Vagina (tissue), 2 donors: ENCODE measurements around the gene SLC9A5. TPM values are rescaled to one million over a fixed set of nuclear protein-coding genes. Genes with fewer than 3 reads are reported as not detected.
A peak's percentile ranks its signal among the peaks of the same experiment; 100 is the strongest.

ENCODE experiments used
- DNase-seq, 2 donors: peaks; one replicate each; pipeline ENCODE4 v3.0.0-alpha.2; 2017; ENCODE audit errors: extremely low spot score in 2 of 2
- H3K27ac ChIP-seq: fragments of 200-600 bp; sonication (generic); one replicate; pipeline ENCODE4 v1.5.1; 2019
- H3K27me3 ChIP-seq: fragments of 200-600 bp; sonication (generic); one replicate; pipeline ENCODE4 v1.5.1; 2019
- H3K36me3 ChIP-seq, 2 donors: fragments of 200-600 bp; sonication (generic); one replicate each; pipeline ENCODE4 v1.5.1; 2017 to 2019
- H3K4me1 ChIP-seq: fragments of 200-600 bp; sonication (generic); one replicate; pipeline ENCODE4 v1.5.1; 2019
- H3K4me3 ChIP-seq, 2 donors: fragments of 200-600 bp; sonication (generic); 1 replicate in 1 of 2; 2 replicates in 1 of 2; pipeline ENCODE4 v1.5.1; 2016 to 2019
- H3K9me3 ChIP-seq: fragments of 200-600 bp; sonication (generic); one replicate; pipeline ENCODE4 v1.5.1; 2019
- POLR2A ChIP-seq, 2 donors: fragments of 450-650 bp; IDR thresholded peaks; one replicate each; pipeline ENCODE4 v1.6.1; 2017; ENCODE audit warnings: antibody characterized with exemption in 2 of 2, mild to moderate bottlenecking in 2 of 2, moderate library complexity in 2 of 2
- POLR2AphosphoS5 ChIP-seq, 2 donors: sonication (generic); formaldehyde crosslinking; IDR thresholded peaks; one replicate each; pipeline ENCODE4 v1.9.0; 2017; ENCODE audit warnings: antibody characterized with exemption in 2 of 2, mild to moderate bottlenecking in 2 of 2, low read depth in 1 of 2; ENCODE audit not compliant: insufficient read depth in 1 of 2
- intact Hi-C: fragments of 100-400 bp; cut with DNase I; formaldehyde crosslinking; loops from one replicate; pipeline ENCODE4 v1.15.1; 2023
- total RNA-seq: library from RNA; depleted of rRNA; stranded (reverse); fragments of >200 nt; gene quantifications from one replicate; pipeline ENCODE4 v1.2.3, GENCODE V29; 2016
- TF ChIP-seq, protein P1 (sequence below), 3 experiments: fragments of 450-650 bp in 2 of 3; fragments of 200-600 bp in 1 of 3; sonication (generic) in 1 of 3; IDR thresholded peaks; one replicate each; pipeline ENCODE4 v1.5.1; 2017 to 2019; ENCODE audit warnings: antibody characterized with exemption in 3 of 3, mild to moderate bottlenecking in 2 of 3, moderate library complexity in 2 of 3

Gene SLC9A5, protein sequence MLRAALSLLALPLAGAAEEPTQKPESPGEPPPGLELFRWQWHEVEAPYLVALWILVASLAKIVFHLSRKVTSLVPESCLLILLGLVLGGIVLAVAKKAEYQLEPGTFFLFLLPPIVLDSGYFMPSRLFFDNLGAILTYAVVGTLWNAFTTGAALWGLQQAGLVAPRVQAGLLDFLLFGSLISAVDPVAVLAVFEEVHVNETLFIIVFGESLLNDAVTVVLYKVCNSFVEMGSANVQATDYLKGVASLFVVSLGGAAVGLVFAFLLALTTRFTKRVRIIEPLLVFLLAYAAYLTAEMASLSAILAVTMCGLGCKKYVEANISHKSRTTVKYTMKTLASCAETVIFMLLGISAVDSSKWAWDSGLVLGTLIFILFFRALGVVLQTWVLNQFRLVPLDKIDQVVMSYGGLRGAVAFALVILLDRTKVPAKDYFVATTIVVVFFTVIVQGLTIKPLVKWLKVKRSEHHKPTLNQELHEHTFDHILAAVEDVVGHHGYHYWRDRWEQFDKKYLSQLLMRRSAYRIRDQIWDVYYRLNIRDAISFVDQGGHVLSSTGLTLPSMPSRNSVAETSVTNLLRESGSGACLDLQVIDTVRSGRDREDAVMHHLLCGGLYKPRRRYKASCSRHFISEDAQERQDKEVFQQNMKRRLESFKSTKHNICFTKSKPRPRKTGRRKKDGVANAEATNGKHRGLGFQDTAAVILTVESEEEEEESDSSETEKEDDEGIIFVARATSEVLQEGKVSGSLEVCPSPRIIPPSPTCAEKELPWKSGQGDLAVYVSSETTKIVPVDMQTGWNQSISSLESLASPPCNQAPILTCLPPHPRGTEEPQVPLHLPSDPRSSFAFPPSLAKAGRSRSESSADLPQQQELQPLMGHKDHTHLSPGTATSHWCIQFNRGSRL
- total RNA-seq: 0.49 TPM

DNA sequence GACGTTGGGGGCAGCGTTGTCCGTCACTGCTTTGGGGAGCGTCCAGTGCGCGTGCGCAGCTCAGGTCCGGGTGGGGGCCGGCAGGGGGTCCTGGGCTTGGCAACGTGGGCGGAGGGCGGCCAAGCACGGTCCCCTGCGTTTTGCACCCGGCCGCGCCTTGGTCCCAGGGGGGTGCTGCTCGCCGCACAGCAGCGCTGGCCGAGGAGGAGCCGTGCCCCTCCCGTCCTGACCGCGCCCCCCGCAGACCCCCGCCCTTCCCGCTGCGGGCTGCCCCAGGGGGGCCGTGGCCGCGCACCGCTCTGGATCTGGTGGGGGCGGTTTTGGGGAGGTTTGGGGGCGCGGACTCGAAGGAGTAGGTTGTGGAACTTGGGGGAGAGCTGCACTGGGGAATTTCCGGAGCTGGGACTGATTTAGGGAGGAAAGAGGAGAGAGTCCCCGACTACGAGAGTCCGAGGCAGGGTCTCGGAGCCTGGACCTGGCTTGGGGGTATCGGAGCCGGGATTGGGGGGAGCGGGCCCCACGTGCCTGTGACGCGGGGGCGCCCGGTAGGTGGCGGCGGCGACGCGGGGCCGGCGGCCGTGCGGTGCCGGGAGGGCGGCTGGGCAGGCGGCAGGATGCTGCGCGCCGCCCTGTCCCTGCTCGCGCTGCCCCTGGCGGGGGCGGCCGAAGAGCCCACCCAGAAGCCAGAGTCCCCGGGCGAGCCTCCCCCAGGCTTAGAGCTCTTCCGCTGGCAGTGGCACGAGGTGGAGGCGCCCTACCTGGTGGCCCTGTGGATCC, at the start of gene SLC9A5:
SLC9A5 (plus strand) TSS at position 579 of the 777 bp plus-strand sequence; CDS start at position 615, 36 bp downstream.
- intact Hi-C loops: no loop called here
- TF ChIP-seq POLR2A (IDR thresholded peaks at IDR 0.05) (no peak), POLR2AphosphoS5 (IDR thresholded peaks at IDR 0.05; ENCODE audit: insufficient read depth in 1 of 2, low read depth in 1 of 2) (no peak)
- TF ChIP-seq, protein P1, sequence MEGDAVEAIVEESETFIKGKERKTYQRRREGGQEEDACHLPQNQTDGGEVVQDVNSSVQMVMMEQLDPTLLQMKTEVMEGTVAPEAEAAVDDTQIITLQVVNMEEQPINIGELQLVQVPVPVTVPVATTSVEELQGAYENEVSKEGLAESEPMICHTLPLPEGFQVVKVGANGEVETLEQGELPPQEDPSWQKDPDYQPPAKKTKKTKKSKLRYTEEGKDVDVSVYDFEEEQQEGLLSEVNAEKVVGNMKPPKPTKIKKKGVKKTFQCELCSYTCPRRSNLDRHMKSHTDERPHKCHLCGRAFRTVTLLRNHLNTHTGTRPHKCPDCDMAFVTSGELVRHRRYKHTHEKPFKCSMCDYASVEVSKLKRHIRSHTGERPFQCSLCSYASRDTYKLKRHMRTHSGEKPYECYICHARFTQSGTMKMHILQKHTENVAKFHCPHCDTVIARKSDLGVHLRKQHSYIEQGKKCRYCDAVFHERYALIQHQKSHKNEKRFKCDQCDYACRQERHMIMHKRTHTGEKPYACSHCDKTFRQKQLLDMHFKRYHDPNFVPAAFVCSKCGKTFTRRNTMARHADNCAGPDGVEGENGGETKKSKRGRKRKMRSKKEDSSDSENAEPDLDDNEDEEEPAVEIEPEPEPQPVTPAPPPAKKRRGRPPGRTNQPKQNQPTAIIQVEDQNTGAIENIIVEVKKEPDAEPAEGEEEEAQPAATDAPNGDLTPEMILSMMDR (IDR thresholded peaks at IDR 0.05): no peak
- H3K36me3 ChIP-seq: no peaks in the 10 kb centered on the region
- H3K27ac ChIP-seq: peak within 1 kb of the TSS; percentile 59
- peaks cover 58% of the 10 kb centered on the region for H3K4me1 ChIP-seq
- H3K27me3 ChIP-seq: no peaks in the 10 kb centered on the region
- no peak for DNase-seq
- peak within 1 kb of the TSS; percentile 92 to 93 for H3K4me3 ChIP-seq
- no peaks in the 10 kb centered on the region for H3K9me3 ChIP-seq

GRCh38 chr16:67199011-67199807, 49.6 kb upstream of the SLC9A5 start, which contains the start of gene ELMO3:
TSS of gene ELMO3 (plus strand) at chr16:67199131. CDS start at chr16:67199327, 196 bp downstream.
- peak in 1 of 2 donors; percentile 36 for TF ChIP-seq POLR2AphosphoS5 (IDR thresholded peaks at IDR 0.05; ENCODE audit: insufficient read depth in 1 of 2, low read depth in 1 of 2)
- TF ChIP-seq, protein P1 (IDR thresholded peaks at IDR 0.05): peak in 1 of 3 experiments; percentile 12
- TF ChIP-seq POLR2A (IDR thresholded peaks at IDR 0.05): no peak

GRCh38 chr16:67199808-67200198, 49.0 kb upstream of the SLC9A5 start:
- intact Hi-C loops: loop anchor here (5.0 kb wide), 1 partner anchor 883 kb away; no protein-coding TSS in a partner anchor
- Histone ChIP-seq H3K36me3 (peaks cover 7 to 53% of the 10 kb centered on the region in 2 donors), H3K27me3 (no peaks in the 10 kb centered on the region), H3K9me3 (no peaks in the 10 kb centered on the region), H3K4me3 (peak overlapping the region; percentile 32 to 46), H3K4me1 (peaks cover 13% of the 10 kb centered on the region), H3K27ac (no peak overlapping the region)
- no peak for DNase-seq
- TF ChIP-seq POLR2AphosphoS5 (IDR thresholded peaks at IDR 0.05; ENCODE audit: insufficient read depth in 1 of 2, low read depth in 1 of 2) (no peak), POLR2A (IDR thresholded peaks at IDR 0.05) (no peak)
- TF ChIP-seq, protein P1 (IDR thresholded peaks at IDR 0.05): no peak

More at GRCh38 chr16:67199011-67199807, 49.6 kb upstream of the SLC9A5 start, which contains the start of gene ELMO3:
- intact Hi-C loops: loop anchor here (5.0 kb wide), 1 partner anchor 882 kb away; no protein-coding TSS in a partner anchor
- Histone ChIP-seq H3K27me3 (no peaks in the 10 kb centered on the region), H3K9me3 (no peaks in the 10 kb centered on the region), H3K4me3 (peak within 1 kb of the TSS; percentile 32 to 46), H3K4me1 (peaks cover 15% of the 10 kb centered on the region), H3K27ac (peak within 1 kb of the TSS; percentile 38), H3K36me3 (peaks cover 7 to 59% of the 10 kb centered on the region in 2 donors)
- no peak for DNase-seq

DNA sequence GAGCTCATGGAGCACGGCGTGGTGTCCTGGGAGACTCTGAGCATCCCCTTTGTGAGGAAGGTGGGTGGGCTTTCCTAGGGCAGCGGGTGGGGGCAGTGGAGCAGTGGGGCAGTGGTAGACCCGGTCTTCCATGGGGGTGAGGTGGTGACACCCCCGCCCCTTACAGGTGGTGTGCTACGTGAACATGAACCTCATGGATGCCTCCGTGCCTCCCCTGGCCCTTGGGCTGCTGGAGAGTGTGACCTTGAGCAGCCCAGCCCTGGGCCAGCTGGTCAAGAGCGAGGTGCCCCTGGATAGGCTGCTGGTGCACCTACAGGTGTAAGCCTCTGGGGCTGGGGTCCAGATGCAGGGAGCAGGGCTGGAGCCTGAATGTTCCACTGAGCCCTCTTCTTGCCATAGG, 48.3 kb upstream of the SLC9A5 start:
- no peaks in the 10 kb centered on the region for H3K27me3 ChIP-seq
- H3K36me3 ChIP-seq: peaks cover 3 to 46% of the 10 kb centered on the region in 2 donors
- H3K4me1 ChIP-seq: peaks cover 13% of the 10 kb centered on the region
- TF ChIP-seq POLR2A (IDR thresholded peaks at IDR 0.05) (no peak), POLR2AphosphoS5 (IDR thresholded peaks at IDR 0.05; ENCODE audit: insufficient read depth in 1 of 2, low read depth in 1 of 2) (no peak)
- TF ChIP-seq, protein P1 (IDR thresholded peaks at IDR 0.05): no peak
- no peak overlapping the region for H3K27ac ChIP-seq
- no peak for DNase-seq
- H3K9me3 ChIP-seq: no peaks in the 10 kb centered on the region
- no peak overlapping the region for H3K4me3 ChIP-seq
- intact Hi-C loops: no loop called here
